ENCODE data around the gene GPR45.

- TF ChIP-seq ARNT (IDR thresholded peaks at IDR 0.05) (no peak), TARDBP (IDR thresholded peaks at IDR 0.05) (no peak), SP1 (IDR thresholded peaks at IDR 0.05) (no peak), ELF4 (IDR thresholded peaks at IDR 0.05) (no peak), FOXM1 (IDR thresholded peaks at IDR 0.05; ENCODE audit: borderline replicate concordance) (no peak), FOXA1 (IDR thresholded peaks at IDR 0.05) (no peak), ZNF384 (IDR thresholded peaks at IDR 0.05) (no peak), PKNOX1 (IDR thresholded peaks at IDR 0.05) (no peak), L3MBTL2 (conservative IDR thresholded peaks at IDR 0.05) (no peak)
Measured at GRCh38 chr2:105288133-105288532, 46.6 kb downstream of the GPR45 start.

Data from HEK293T (cell line).